Duodenal mucosa (tissue), 2 donors: ENCODE measurements around the gene CLSTN3.

Experiments used
- H3K27ac ChIP-seq: one replicate; pipeline ENCODE4 v1.7.0; 2013; ENCODE audit warnings: low read depth, low read length
- H3K27me3 ChIP-seq, 2 donors: one replicate each; pipeline ENCODE4 v1.7.0; 2013; ENCODE audit warnings: low read length in 2 of 2, control low read depth in 1 of 2; ENCODE audit not compliant: insufficient read depth in 2 of 2, control insufficient read depth in 1 of 2
- H3K36me3 ChIP-seq, 2 donors: one replicate each; pipeline ENCODE4 v1.7.0; 2013; ENCODE audit warnings: low read length in 2 of 2, control low read depth in 1 of 2; ENCODE audit not compliant: insufficient read depth in 2 of 2, control insufficient read depth in 1 of 2
- H3K4me1 ChIP-seq, 2 donors: one replicate each; pipeline ENCODE4 v1.7.0; 2013; ENCODE audit warnings: low read length in 2 of 2, control low read depth in 1 of 2; ENCODE audit not compliant: insufficient read depth in 2 of 2, control insufficient read depth in 1 of 2
- H3K4me3 ChIP-seq, 2 donors: one replicate each; pipeline ENCODE4 v1.7.0; 2013; ENCODE audit warnings: low read length in 2 of 2, low read depth in 1 of 2
- H3K9ac ChIP-seq, 2 donors: one replicate each; pipeline ENCODE4 v1.7.0; 2013; ENCODE audit warnings: low read length in 2 of 2, low read depth in 1 of 2
- H3K9me3 ChIP-seq, 2 donors: one replicate each; pipeline ENCODE4 v1.7.0; 2013; ENCODE audit warnings: low read length in 2 of 2, control low read depth in 1 of 2; ENCODE audit not compliant: control insufficient read depth in 1 of 2

The CLSTN3 gene

GRCh38 chr12:7205091-7205490, 74.9 kb downstream of the CLSTN3 start:
- Histone ChIP-seq H3K27ac (no peak overlapping the region), H3K9ac (no peak overlapping the region), H3K27me3 (no peaks in the 10 kb centered on the region), H3K4me1 (no peaks in the 10 kb centered on the region), H3K36me3 (peaks cover 39 to 80% of the 10 kb centered on the region in 2 donors), H3K4me3 (no peak overlapping the region), H3K9me3 (no peaks in the 10 kb centered on the region)

GRCh38 chr12:7206691-7207090, 76.5 kb downstream of the CLSTN3 start:
- H3K36me3 ChIP-seq: peaks cover 45 to 88% of the 10 kb centered on the region in 2 donors
- no peak overlapping the region for H3K9ac ChIP-seq
- H3K27me3 ChIP-seq: no peaks in the 10 kb centered on the region
- H3K4me1 ChIP-seq: no peaks in the 10 kb centered on the region
- H3K4me3 ChIP-seq: no peak overlapping the region
- no peak overlapping the region for H3K27ac ChIP-seq
- no peaks in the 10 kb centered on the region for H3K9me3 ChIP-seq

- H3K27me3 ChIP-seq: no peaks in the 10 kb centered on the region
- no peaks in the 10 kb centered on the region for H3K4me1 ChIP-seq
- no peak overlapping the region for H3K9ac ChIP-seq
- H3K27ac ChIP-seq: no peak overlapping the region
- H3K4me3 ChIP-seq: no peak overlapping the region
- H3K9me3 ChIP-seq: peaks cover 0 to 5% of the 10 kb centered on the region in 2 donors
- H3K36me3 ChIP-seq: peaks cover 39 to 79% of the 10 kb centered on the region in 2 donors
Measured at GRCh38 chr12:7207866-7208625, 77.9 kb downstream of the CLSTN3 start.
